HEK293T (cell line): ENCODE results near the gene RTP4.
A peak's percentile ranks its signal among the peaks of the same experiment; 100 is the strongest.

Experiments used
- CTCF ChIA-PET: fragments of 350-600 bp; formaldehyde crosslinking; extraction: SDS; loops from one replicate; lab custom pipeline; 2021; ENCODE audit warnings: antibody characterized with exemption, inconsistent platforms; lab: Yijun Ruan, JAX
- POLR2A ChIA-PET: fragments of 350-600 bp; formaldehyde crosslinking; extraction: SDS; loops from one replicate; lab custom pipeline; 2020; ENCODE audit warnings: antibody characterized with exemption, inconsistent platforms; lab: Yijun Ruan, JAX
- DNase-seq: peaks from one replicate; pipeline ENCODE4 v3.0.0; 2012; ENCODE audit warnings: mixed read lengths; ENCODE audit errors: extremely low spot score
- ARNT ChIP-seq: fragments of 450-650 bp; IDR thresholded peaks from 2 replicates; pipeline ENCODE4 v1.6.1; 2017; ENCODE audit warnings: mild to moderate bottlenecking
- BHLHE40 ChIP-seq: fragments of 450-650 bp; IDR thresholded peaks from 2 replicates; pipeline ENCODE4 v1.6.1; 2016; ENCODE audit warnings: mild to moderate bottlenecking, moderate library complexity, borderline replicate concordance
- CTBP1 ChIP-seq: fragments of 450-650 bp; IDR thresholded peaks from 2 replicates; pipeline ENCODE4 v1.6.1; 2016; ENCODE audit warnings: borderline replicate concordance
- ELF4 ChIP-seq: fragments of 450-650 bp; IDR thresholded peaks from 2 replicates; pipeline ENCODE4 v1.6.1; 2017; ENCODE audit warnings: antibody characterized with exemption
- FOXA1 ChIP-seq: fragments of 450-650 bp; IDR thresholded peaks from 2 replicates; pipeline ENCODE4 v1.6.1; 2016; ENCODE audit warnings: mild to moderate bottlenecking
- FOXK2 ChIP-seq: fragments of 450-650 bp; IDR thresholded peaks from 2 replicates; pipeline ENCODE4 v1.6.1; 2016; ENCODE audit warnings: mild to moderate bottlenecking
- FOXM1 ChIP-seq: fragments of 450-650 bp; IDR thresholded peaks from 2 replicates; pipeline ENCODE4 v1.6.1; 2017; ENCODE audit warnings: mild to moderate bottlenecking, borderline replicate concordance
- HDGF ChIP-seq: fragments of 450-650 bp; IDR thresholded peaks from 2 replicates; pipeline ENCODE4 v1.6.1; 2017; ENCODE audit warnings: antibody characterized with exemption, borderline replicate concordance
- L3MBTL2 ChIP-seq: fragments of 450-650 bp; conservative IDR thresholded peaks from 2 replicates; pipeline ENCODE4 v1.6.1; 2016; ENCODE audit warnings: mild to moderate bottlenecking
- LEF1 ChIP-seq: fragments of 450-650 bp; IDR thresholded peaks from 2 replicates; pipeline ENCODE4 v1.6.1; 2017; ENCODE audit warnings: mild to moderate bottlenecking, borderline replicate concordance
- NFRKB ChIP-seq: fragments of 450-650 bp; IDR thresholded peaks from 2 replicates; pipeline ENCODE4 v1.6.1; 2016; ENCODE audit warnings: mild to moderate bottlenecking, moderate library complexity
- PKNOX1 ChIP-seq: fragments of 450-650 bp; IDR thresholded peaks from 2 replicates; pipeline ENCODE4 v1.6.1; 2016
- SP1 ChIP-seq: fragments of 450-650 bp; IDR thresholded peaks from 2 replicates; pipeline ENCODE4 v1.6.1; 2017
- SUZ12 ChIP-seq: fragments of 450-650 bp; IDR thresholded peaks from 2 replicates; pipeline ENCODE4 v1.6.1; 2016; ENCODE audit warnings: mild to moderate bottlenecking
- TARDBP ChIP-seq: fragments of 450-650 bp; IDR thresholded peaks from 2 replicates; pipeline ENCODE4 v1.6.1; 2016
- ZNF384 ChIP-seq: fragments of 450-650 bp; IDR thresholded peaks from 2 replicates; pipeline ENCODE4 v1.6.1; 2016

The RTP4 gene

GRCh38 chr3:187340578-187340977 lies 27.6 kb upstream of the RTP4 start:
- POLR2A ChIA-PET, result no interaction called here
- no peak for TF ChIP-seq PKNOX1
- TF ChIP-seq ELF4, result no peak
- no peak for TF ChIP-seq SP1
- TF ChIP-seq ZNF384, result no peak
- no peak for TF ChIP-seq FOXK2
- no peak for TF ChIP-seq NFRKB
- no peak for TF ChIP-seq FOXA1
- no peak for TF ChIP-seq CTBP1
- no peak for TF ChIP-seq BHLHE40
- TF ChIP-seq LEF1, result no peak
- no peak for TF ChIP-seq L3MBTL2
- no peak for TF ChIP-seq TARDBP
- TF ChIP-seq SUZ12, result no peak
- no peak for TF ChIP-seq HDGF
- TF ChIP-seq FOXM1, result no peak
- no peak for TF ChIP-seq ARNT
- DNase-seq, result no peak
- CTCF ChIA-PET, result no interaction called here

DNA sequence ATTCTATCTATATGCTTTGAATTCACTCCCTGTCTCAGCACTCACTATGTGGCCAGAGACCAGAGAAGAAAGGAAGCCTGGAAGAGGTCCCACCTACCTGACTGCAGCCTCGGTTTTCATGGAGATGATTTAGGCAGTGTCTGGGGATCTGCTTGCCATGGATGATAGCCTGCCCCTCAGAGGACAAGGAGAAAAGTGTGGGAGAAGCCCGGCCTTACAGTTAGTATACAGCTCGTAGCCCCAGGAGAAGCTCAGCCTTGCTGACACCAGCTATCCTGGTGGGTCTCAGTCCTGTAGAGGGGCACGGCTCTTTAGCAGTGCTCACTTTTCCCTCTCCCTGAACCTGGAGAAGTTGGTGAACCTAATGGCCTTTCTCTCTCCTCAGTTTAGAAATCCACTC lies 25.9 kb upstream of the RTP4 start:
- CTCF ChIA-PET, result no interaction called here
- TF ChIP-seq FOXA1, result no peak
- no peak for TF ChIP-seq ELF4
- no peak for TF ChIP-seq NFRKB
- TF ChIP-seq LEF1, result no peak
- no peak for TF ChIP-seq SP1
- TF ChIP-seq ARNT, result no peak
- TF ChIP-seq L3MBTL2, result no peak
- TF ChIP-seq FOXM1, result no peak
- TF ChIP-seq HDGF, result no peak
- TF ChIP-seq PKNOX1, result no peak
- TF ChIP-seq ZNF384, result no peak
- TF ChIP-seq FOXK2, result no peak
- no peak for TF ChIP-seq BHLHE40
- no peak for TF ChIP-seq CTBP1
- no peak for TF ChIP-seq TARDBP
- TF ChIP-seq SUZ12, result no peak
- POLR2A ChIA-PET, result no interaction called here
- no peak for DNase-seq

DNA sequence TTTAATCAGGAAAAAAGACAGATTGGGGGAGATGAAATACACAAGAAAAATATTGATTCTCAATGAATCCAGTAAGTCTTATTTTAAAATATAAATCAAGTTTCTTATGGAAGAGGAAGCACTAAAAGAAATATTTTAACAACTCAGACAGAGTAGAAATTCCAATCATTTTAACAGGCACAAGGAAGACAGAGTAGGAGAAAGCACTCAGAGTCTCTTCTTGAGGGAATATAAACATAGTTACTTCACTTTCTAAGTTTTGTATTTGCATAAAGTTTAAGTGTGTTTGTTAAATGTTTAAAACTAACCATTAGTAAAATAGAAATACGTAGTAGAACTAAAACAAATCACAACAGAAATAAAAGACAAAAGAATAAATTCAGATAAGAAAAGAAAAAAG lies 24.5 kb upstream of the RTP4 start:
- ChIA-PET CTCF (interaction anchor here (0.6 kb wide), 1 partner anchor 338 kb away, joined by 3 read pairs; no protein-coding TSS in a partner anchor), POLR2A (no interaction called here)
- no peak for DNase-seq
- TF ChIP-seq FOXM1, result no peak

GRCh38 chr3:187352581-187353575 lies 15.3 kb upstream of the RTP4 start:
- peak; percentile 5 for DNase-seq
- ChIA-PET POLR2A (no interaction called here), CTCF (interaction anchor here (0.9 kb wide), 1 partner anchor 33 kb away, joined by 3 read pairs; no protein-coding TSS in a partner anchor)
- TF ChIP-seq ZNF384 (no peak), HDGF (no peak), NFRKB (no peak), FOXM1 (no peak)

GRCh38 chr3:187358068-187358467 lies 10.1 kb upstream of the RTP4 start:
- DNase-seq, result no peak
- POLR2A ChIA-PET, result no interaction called here
- CTCF ChIA-PET, result interaction anchor here (1.7 kb wide), 1 partner anchor 38 kb away, joined by 5 read pairs; no protein-coding TSS in a partner anchor
- TF ChIP-seq HDGF (no peak), FOXK2 (no peak), CTBP1 (no peak), SP1 (no peak), FOXA1 (no peak), NFRKB (no peak), ARNT (no peak)

DNA sequence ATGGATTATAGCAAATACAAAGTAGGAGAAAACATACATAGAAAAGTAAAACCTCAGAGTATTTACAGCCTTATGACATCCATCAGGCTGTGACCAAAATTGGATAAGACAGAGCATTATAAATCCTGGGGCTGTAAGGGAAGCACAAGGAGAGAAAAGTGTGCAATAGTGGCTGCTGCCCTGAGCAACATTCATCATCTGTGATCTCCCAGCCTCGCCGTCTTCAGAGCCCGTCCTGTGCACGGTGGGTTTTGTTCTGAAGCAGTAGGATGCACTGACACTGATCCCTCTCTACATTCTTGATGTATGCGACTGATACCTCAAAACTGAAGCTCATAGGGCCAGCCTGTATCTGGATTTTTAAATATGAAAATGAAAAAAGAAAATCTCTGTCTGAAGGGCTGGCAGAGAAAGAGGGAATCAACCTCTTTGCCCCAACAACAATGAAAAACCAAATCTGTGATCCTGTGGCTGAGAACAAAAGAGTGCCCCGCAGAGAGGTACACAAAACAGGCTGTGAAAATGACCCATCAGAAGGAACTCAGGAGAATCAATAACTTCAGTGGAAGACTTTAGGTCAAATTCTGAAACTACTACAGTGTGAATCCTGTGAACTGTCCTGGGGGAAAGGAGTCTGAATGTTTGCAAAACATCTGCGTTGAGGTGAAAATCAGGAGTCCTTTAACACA lies 8.2 kb upstream of the RTP4 start:
- ChIA-PET POLR2A (no interaction called here), CTCF (no interaction called here)

More for the DNA sequence above, 8.2 kb upstream of the RTP4 start:
- TF ChIP-seq SP1, result no peak
- TF ChIP-seq PKNOX1, result no peak
- TF ChIP-seq HDGF, result no peak
- TF ChIP-seq ELF4, result no peak
- TF ChIP-seq TARDBP, result no peak
- no peak for TF ChIP-seq ZNF384
- TF ChIP-seq ARNT, result no peak
- DNase-seq, result no peak
